ENCODE results near the gene ITPR3. TPM values are rescaled to one million over a fixed set of nuclear protein-coding genes. Genes with fewer than 3 reads are reported as not detected.

Gene ITPR3
- total RNA-seq, 4 donors from 2014 or later, result 105 to 262 (median 124) TPM

DNA sequence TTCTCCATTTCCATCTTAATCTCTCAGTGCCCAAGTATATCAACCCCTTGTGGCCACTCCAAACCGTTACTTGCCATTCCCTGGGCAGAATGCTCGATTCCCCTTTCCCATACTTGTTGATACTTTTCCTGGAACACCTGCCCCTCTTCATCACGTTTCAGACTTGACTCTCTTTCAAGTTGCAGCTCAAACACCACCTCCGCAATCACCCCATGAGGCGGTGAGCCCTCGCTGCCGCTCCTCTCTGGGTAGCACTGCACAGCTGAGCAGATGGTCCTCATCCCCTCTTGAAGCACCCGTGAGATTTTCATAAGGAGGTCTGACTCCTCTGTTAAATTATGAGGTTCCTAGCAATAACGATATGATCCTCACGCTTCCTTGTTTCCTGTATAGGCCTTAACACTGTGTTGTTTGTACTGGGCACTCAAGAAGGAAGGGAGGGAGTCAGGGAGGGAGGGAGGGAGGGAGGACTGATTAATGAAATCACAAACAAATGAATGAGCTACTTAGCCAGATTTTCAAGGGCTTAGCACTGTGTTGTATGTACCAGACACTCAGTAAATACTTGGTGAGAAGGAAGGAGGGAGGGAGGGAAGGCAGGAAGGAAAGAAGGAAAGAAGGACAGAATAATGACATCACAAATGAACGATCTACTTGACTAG is 98.3 kb downstream of the ITPR3 start:
- intact Hi-C loops (cut with DNase I; ENCODE audit: low total_unique reads), result no loop called here
- Histone ChIP-seq H3K27me3 (no peaks in the 10 kb centered on the region), H3K4me1 (peaks cover 0 to 10% (median 5%) of the 10 kb centered on the region in 4 donors), H3K36me3 (no peaks in the 10 kb centered on the region), H3K27ac (peak overlapping the region in 3 of 4 donors; percentile 2 to 69 (median 38)), H3K9me3 (no peaks in the 10 kb centered on the region), H3K4me3 (no peak overlapping the region)
- no peak for DNase-seq
- WGBS, 2 donors (ENCODE audit: low coverage in 1 of 2), result 60 to 73% methylated on average over 5 to 11 of the region's 11 CpGs
- TF ChIP-seq, protein P1, sequence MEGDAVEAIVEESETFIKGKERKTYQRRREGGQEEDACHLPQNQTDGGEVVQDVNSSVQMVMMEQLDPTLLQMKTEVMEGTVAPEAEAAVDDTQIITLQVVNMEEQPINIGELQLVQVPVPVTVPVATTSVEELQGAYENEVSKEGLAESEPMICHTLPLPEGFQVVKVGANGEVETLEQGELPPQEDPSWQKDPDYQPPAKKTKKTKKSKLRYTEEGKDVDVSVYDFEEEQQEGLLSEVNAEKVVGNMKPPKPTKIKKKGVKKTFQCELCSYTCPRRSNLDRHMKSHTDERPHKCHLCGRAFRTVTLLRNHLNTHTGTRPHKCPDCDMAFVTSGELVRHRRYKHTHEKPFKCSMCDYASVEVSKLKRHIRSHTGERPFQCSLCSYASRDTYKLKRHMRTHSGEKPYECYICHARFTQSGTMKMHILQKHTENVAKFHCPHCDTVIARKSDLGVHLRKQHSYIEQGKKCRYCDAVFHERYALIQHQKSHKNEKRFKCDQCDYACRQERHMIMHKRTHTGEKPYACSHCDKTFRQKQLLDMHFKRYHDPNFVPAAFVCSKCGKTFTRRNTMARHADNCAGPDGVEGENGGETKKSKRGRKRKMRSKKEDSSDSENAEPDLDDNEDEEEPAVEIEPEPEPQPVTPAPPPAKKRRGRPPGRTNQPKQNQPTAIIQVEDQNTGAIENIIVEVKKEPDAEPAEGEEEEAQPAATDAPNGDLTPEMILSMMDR (IDR thresholded peaks at IDR 0.05), result no peak
- TF ChIP-seq EP300 (IDR thresholded peaks at IDR 0.05; ENCODE audit: low read depth) (no peak), POLR2AphosphoS5 (IDR thresholded peaks at IDR 0.05) (no peak), POLR2A (IDR thresholded peaks at IDR 0.05) (no peak)
- in situ Hi-C loops (cut with MboI; ENCODE audit: low pct_ligation_motif_present in 1 of 4, low pct_unique_long_range_greater_than_20kb in 1 of 4, low sequenced_read_pairs in 3 of 4), result no loop called here

DNA sequence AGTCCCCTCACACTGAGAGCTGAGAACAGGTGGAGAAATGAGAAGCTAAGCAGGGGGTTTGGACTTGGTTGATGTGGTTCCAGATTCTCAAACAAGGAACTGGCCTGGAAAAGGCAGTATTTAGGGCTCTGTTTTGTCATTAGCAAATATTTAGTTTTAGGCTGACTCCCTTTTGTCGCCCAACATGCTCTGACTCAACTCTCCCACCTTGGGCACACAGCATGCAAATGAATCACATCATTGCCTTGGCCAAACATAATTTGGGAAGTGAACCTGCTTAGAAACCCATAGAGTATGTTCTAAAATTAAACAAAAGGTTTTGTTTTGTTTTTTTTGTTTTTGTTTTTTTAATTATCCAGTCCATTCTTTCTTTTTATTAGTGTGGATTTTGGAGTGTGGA is 99.9 kb downstream of the ITPR3 start:
- 40 to 68% methylated on average over 1 of the region's 1 CpG for WGBS, 2 donors (ENCODE audit: low coverage in 1 of 2)
- intact Hi-C loops (cut with DNase I; ENCODE audit: low total_unique reads), result no loop called here
- TF ChIP-seq POLR2AphosphoS5 (IDR thresholded peaks at IDR 0.05) (no peak), EP300 (IDR thresholded peaks at IDR 0.05; ENCODE audit: low read depth) (no peak), POLR2A (IDR thresholded peaks at IDR 0.05) (no peak)
- TF ChIP-seq, protein P1 (IDR thresholded peaks at IDR 0.05), result no peak
- no peak for DNase-seq
- Histone ChIP-seq H3K27me3 (no peaks in the 10 kb centered on the region), H3K36me3 (no peaks in the 10 kb centered on the region), H3K9me3 (no peaks in the 10 kb centered on the region), H3K27ac (no peak overlapping the region), H3K4me1 (peaks cover 0 to 10% (median 5%) of the 10 kb centered on the region in 4 donors), H3K4me3 (no peak overlapping the region)
- in situ Hi-C loops (cut with MboI; ENCODE audit: low pct_ligation_motif_present in 1 of 4, low pct_unique_long_range_greater_than_20kb in 1 of 4, low sequenced_read_pairs in 3 of 4), result no loop called here

DNA sequence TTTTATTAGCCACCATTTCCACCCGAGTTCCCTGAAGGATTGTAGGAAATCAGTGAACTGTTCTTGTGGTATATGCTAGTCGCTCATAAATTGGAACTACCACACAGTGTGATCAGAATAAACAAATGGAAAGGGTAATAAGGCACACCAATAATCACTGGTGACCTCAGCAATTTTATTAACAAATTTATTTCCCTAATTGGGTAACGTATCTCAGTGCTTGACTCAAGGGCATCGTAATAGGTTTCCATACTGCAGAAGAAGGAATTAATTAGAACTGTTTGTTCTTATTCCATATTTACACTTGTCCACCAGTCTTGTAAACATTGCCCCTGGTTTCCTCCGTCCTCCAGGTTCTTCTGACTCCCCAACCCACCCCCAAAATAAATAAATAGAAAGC is 100.4 kb downstream of the ITPR3 start:
- peak overlapping the region in 2 of 4 donors; percentile 25 for H3K27ac ChIP-seq
- peaks cover 0 to 10% (median 5%) of the 10 kb centered on the region in 4 donors for H3K4me1 ChIP-seq
- no peaks in the 10 kb centered on the region for H3K36me3 ChIP-seq
- H3K4me3 ChIP-seq, result no peak overlapping the region
- DNase-seq, result no peak
- TF ChIP-seq POLR2A (IDR thresholded peaks at IDR 0.05) (no peak), EP300 (IDR thresholded peaks at IDR 0.05; ENCODE audit: low read depth) (no peak), POLR2AphosphoS5 (IDR thresholded peaks at IDR 0.05) (no peak)
- TF ChIP-seq, protein P1 (IDR thresholded peaks at IDR 0.05), result no peak
- no peaks in the 10 kb centered on the region for H3K27me3 ChIP-seq
- H3K9me3 ChIP-seq, result no peaks in the 10 kb centered on the region
- WGBS, 2 donors (ENCODE audit: low coverage in 1 of 2), result 27 to 48% methylated on average over 3 to 5 of the region's 5 CpGs
- in situ Hi-C loops (cut with MboI; ENCODE audit: low pct_ligation_motif_present in 1 of 4, low pct_unique_long_range_greater_than_20kb in 1 of 4, low sequenced_read_pairs in 3 of 4), result no loop called here
- intact Hi-C loops (cut with DNase I; ENCODE audit: low total_unique reads), result no loop called here

DNA sequence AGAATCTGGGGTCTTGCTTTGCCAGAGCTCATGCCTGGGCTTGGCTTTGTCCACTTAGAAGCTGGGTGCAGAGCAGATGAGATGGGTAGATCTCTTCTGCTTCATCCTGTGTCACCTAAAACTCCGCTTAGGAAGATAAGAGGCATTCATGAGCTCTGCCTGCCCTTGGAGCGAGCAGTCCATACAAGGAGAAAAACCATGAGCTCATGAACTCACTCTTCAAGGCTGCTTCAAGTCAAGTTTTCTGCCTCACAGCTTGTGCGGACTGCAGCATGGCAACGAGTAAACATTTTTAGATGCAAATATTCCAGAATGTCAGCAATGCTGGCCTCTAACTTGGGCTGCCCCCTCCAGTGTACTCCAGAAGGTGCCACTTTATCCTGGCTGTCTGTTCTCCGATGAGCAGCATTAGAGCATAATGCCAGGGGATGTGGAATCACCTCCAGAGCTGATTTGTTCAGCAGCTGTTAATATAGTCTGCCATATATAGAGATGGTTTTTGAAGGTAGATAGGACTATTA is 101.0 kb downstream of the ITPR3 start:
- H3K4me3 ChIP-seq, result no peak overlapping the region
- no peaks in the 10 kb centered on the region for H3K9me3 ChIP-seq
- no peak for DNase-seq
- intact Hi-C loops (cut with DNase I; ENCODE audit: low total_unique reads) (no loop called here), in situ Hi-C loops (cut with MboI; ENCODE audit: low pct_ligation_motif_present in 1 of 4, low pct_unique_long_range_greater_than_20kb in 1 of 4, low sequenced_read_pairs in 3 of 4) (no loop called here)
- H3K27me3 ChIP-seq, result no peaks in the 10 kb centered on the region
- WGBS, 2 donors (ENCODE audit: low coverage in 1 of 2), result 84% methylated on average over 5 of the region's 5 CpGs; no CpG with 5 or more reads in 1 of the 2 donors
- peak overlapping the region in 3 of 4 donors; percentile 3 to 25 (median 25) for H3K27ac ChIP-seq
- peaks cover 0 to 7% (median 2%) of the 10 kb centered on the region in 4 donors for H3K4me1 ChIP-seq
- TF ChIP-seq EP300 (IDR thresholded peaks at IDR 0.05; ENCODE audit: low read depth) (no peak), POLR2A (IDR thresholded peaks at IDR 0.05) (no peak), POLR2AphosphoS5 (IDR thresholded peaks at IDR 0.05) (no peak)
- TF ChIP-seq, protein P1 (IDR thresholded peaks at IDR 0.05), result no peak
- no peaks in the 10 kb centered on the region for H3K36me3 ChIP-seq

Measured in transverse colon (tissue), 4 donors.